GM21619 (cell line): ENCODE results near the gene KIAA1217.

Experiments used
- ATAC-seq: cut with Tn5 transposase; IDR thresholded peaks from one replicate; pipeline ENCODE4 v1.9.1; 2021; ENCODE audit not compliant: unreplicated experiment

KIAA1217 gene

GRCh38 chr10:24209432-24209771 lies 464 bp downstream of the KIAA1217 start:
- ATAC-seq = peak; percentile 43

GRCh38 chr10:24209946-24210491 lies 1.1 kb downstream of the KIAA1217 start:
- peak; percentile 65 for ATAC-seq

- ATAC-seq = no peak
Measured at GRCh38 chr10:24210501-24210900, 1.6 kb downstream of the KIAA1217 start.

- ATAC-seq = no peak
Measured at GRCh38 chr10:24213266-24213665, 4.3 kb downstream of the KIAA1217 start.

GRCh38 chr10:24213881-24214280 lies 4.9 kb downstream of the KIAA1217 start:
- no peak for ATAC-seq

GRCh38 chr10:24214762-24215161 lies 5.8 kb downstream of the KIAA1217 start:
- no peak for ATAC-seq

GRCh38 chr10:24215196-24215595 lies 6.3 kb downstream of the KIAA1217 start:
- no peak for ATAC-seq

GRCh38 chr10:24215603-24216002 lies 6.7 kb downstream of the KIAA1217 start:
- no peak for ATAC-seq

- ATAC-seq = no peak
Measured at GRCh38 chr10:24219963-24220362, 11.0 kb downstream of the KIAA1217 start.

- no peak for ATAC-seq
Measured at GRCh38 chr10:24223341-24223740, 14.4 kb downstream of the KIAA1217 start.

GRCh38 chr10:24223953-24224352 lies 15.0 kb downstream of the KIAA1217 start:
- ATAC-seq = no peak

- ATAC-seq = no peak
Measured at GRCh38 chr10:24228642-24229041, 19.7 kb downstream of the KIAA1217 start.

GRCh38 chr10:24229909-24230308 lies 21.0 kb downstream of the KIAA1217 start:
- no peak for ATAC-seq

GRCh38 chr10:24231200-24231599 lies 22.3 kb downstream of the KIAA1217 start:
- no peak for ATAC-seq

- no peak for ATAC-seq
Measured at GRCh38 chr10:24234784-24235183, 25.8 kb downstream of the KIAA1217 start.

- ATAC-seq = no peak
Measured at GRCh38 chr10:24235471-24235870, 26.5 kb downstream of the KIAA1217 start.

GRCh38 chr10:24237801-24238395 lies 29.0 kb downstream of the KIAA1217 start:
- ATAC-seq = no peak

- ATAC-seq = no peak
Measured at GRCh38 chr10:24238519-24239247, 29.7 kb downstream of the KIAA1217 start.

GRCh38 chr10:24239289-24240040 lies 30.5 kb downstream of the KIAA1217 start:
- no peak for ATAC-seq

- ATAC-seq = no peak
Measured at GRCh38 chr10:24240041-24240751, 31.3 kb downstream of the KIAA1217 start.

GRCh38 chr10:24241536-24242040 lies 32.6 kb downstream of the KIAA1217 start:
- ATAC-seq = no peak
